Astrocyte (in vitro differentiated cells and primary cell): Measurements from ENCODE around the gene CELF1. TPM values are rescaled to one million over a fixed set of nuclear protein-coding genes. Genes with fewer than 3 reads are reported as not detected.
"Not testable (repeated sequence)": the region's sequence is repeated elsewhere in the genome, so short reads cannot be mapped to it uniquely, and the experiment has no call there.

Experiments
- DNase-seq: peaks from one replicate; pipeline ENCODE4 v3.0.0-alpha.2; 2010; ENCODE audit warnings: low read depth
- FAIRE-seq: peaks from 2 replicates; lab custom pipeline; 2011; peaks lifted over from hg19 to GRCh38; lab: Jason Lieb, UNC
- H2AFZ ChIP-seq: 2 replicates; pipeline ENCODE4 v1.6.0; 2012; ENCODE audit warnings: low read depth, low read length, inconsistent platforms
- H3K27ac ChIP-seq: 2 replicates; pipeline ENCODE4 v1.5.1; 2011; ENCODE audit warnings: low read depth, low read length, inconsistent platforms
- H3K27me3 ChIP-seq: 2 replicates; pipeline ENCODE4 v1.6.0; 2011; ENCODE audit warnings: low read length, inconsistent platforms; ENCODE audit not compliant: insufficient read depth
- H3K36me3 ChIP-seq: 2 replicates; pipeline ENCODE4 v1.5.1; 2011; ENCODE audit warnings: low read length, inconsistent platforms; ENCODE audit not compliant: insufficient read depth
- H3K4me1 ChIP-seq: 2 replicates; pipeline ENCODE4 v1.5.1; 2011; ENCODE audit warnings: low read length, inconsistent platforms; ENCODE audit not compliant: insufficient read depth
- H3K4me2 ChIP-seq: 2 replicates; pipeline ENCODE4 v1.6.0; 2012; ENCODE audit warnings: low read length, inconsistent platforms
- H3K4me3 ChIP-seq: 2 replicates; pipeline ENCODE4 v1.5.1; 2011; ENCODE audit warnings: low read depth, mild to moderate bottlenecking, low read length, inconsistent platforms; ENCODE audit not compliant: insufficient read depth
- H3K79me2 ChIP-seq: 2 replicates; pipeline ENCODE4 v1.6.0; 2012; ENCODE audit warnings: mild to moderate bottlenecking, low read length, inconsistent platforms; ENCODE audit not compliant: insufficient read depth
- H3K9ac ChIP-seq: 2 replicates; pipeline ENCODE4 v1.6.0; 2012; ENCODE audit warnings: mild to moderate bottlenecking, low read length, inconsistent platforms
- H3K9me3 ChIP-seq: 2 replicates; pipeline ENCODE4 v1.5.1; 2012; ENCODE audit warnings: low read depth, mild to moderate bottlenecking, low read length, inconsistent platforms; ENCODE audit not compliant: insufficient read depth
- H4K20me1 ChIP-seq: 2 replicates; pipeline ENCODE4 v1.6.0; 2012; ENCODE audit warnings: low read length, inconsistent platforms; ENCODE audit not compliant: insufficient read depth
- H3K27ac Mint-ChIP-seq: one replicate; pipeline ENCODE4 v1.8.0; 2021; ENCODE audit warnings: mild to moderate bottlenecking, mixed read lengths; ENCODE audit not compliant: unreplicated experiment
- H3K27me3 Mint-ChIP-seq: one replicate; pipeline ENCODE4 v1.8.0; 2021; ENCODE audit warnings: low read depth, mixed read lengths; ENCODE audit not compliant: unreplicated experiment
- H3K36me3 Mint-ChIP-seq: one replicate; pipeline ENCODE4 v1.8.0; 2021; ENCODE audit warnings: low read depth, mixed read lengths; ENCODE audit not compliant: unreplicated experiment
- H3K4me1 Mint-ChIP-seq: one replicate; pipeline ENCODE4 v1.8.0; 2021; ENCODE audit warnings: low read depth, mixed read lengths; ENCODE audit not compliant: unreplicated experiment
- H3K4me3 Mint-ChIP-seq: one replicate; pipeline ENCODE4 v1.8.0; 2021; ENCODE audit warnings: mild to moderate bottlenecking, moderate library complexity, mixed read lengths; ENCODE audit not compliant: unreplicated experiment
- H3K9me3 Mint-ChIP-seq: one replicate; pipeline ENCODE4 v1.8.0; 2021; ENCODE audit warnings: mild to moderate bottlenecking, mixed read lengths; ENCODE audit not compliant: unreplicated experiment
- CTCF ChIP-seq: IDR thresholded peaks from 2 replicates; pipeline ENCODE4 v1.5.1; 2011; ENCODE audit warnings: low read depth, mild to moderate bottlenecking, inconsistent platforms, low read length, moderate library complexity; ENCODE audit not compliant: insufficient read depth
- EZH2 ChIP-seq: IDR thresholded peaks from 2 replicates; pipeline ENCODE4 v1.6.1; 2012; ENCODE audit warnings: mild to moderate bottlenecking, low read length, inconsistent platforms; ENCODE audit not compliant: insufficient read depth
- total RNA-seq: library from RNA; stranded (reverse); gene quantifications from 2 replicates; pipeline ENCODE4 v1.2.1, GENCODE V29; 2021

CELF1 gene
- total RNA-seq, 1 donor from 2014 or later = 101 TPM

GRCh38 chr11:47560426-47560825 lies 7.5 kb upstream of the CELF1 start:
- no peaks in the 10 kb centered on the region for H3K27me3 Mint-ChIP-seq
- H3K9me3 Mint-ChIP-seq = no peaks in the 10 kb centered on the region
- no peaks in the 10 kb centered on the region for H3K36me3 Mint-ChIP-seq
- Histone ChIP-seq H3K27me3 (no peaks in the 10 kb centered on the region), H3K79me2 (peaks cover 7% of the 10 kb centered on the region), H3K9me3 (no peaks in the 10 kb centered on the region), H3K36me3 (no peaks in the 10 kb centered on the region), H3K4me1 (peaks cover 7% of the 10 kb centered on the region), H3K9ac (no peak overlapping the region), H3K4me2 (no peak overlapping the region), H3K4me3 (no peak overlapping the region), H4K20me1 (no peaks in the 10 kb centered on the region), H2AFZ (no peak overlapping the region), H3K27ac (no peak overlapping the region)
- DNase-seq (no peak), FAIRE-seq (no peak)
- H3K27ac Mint-ChIP-seq = no peak overlapping the region
- H3K4me1 Mint-ChIP-seq = no peaks in the 10 kb centered on the region
- no peak for TF ChIP-seq EZH2
- TF ChIP-seq CTCF = no peak
- H3K4me3 Mint-ChIP-seq = no peak overlapping the region

GRCh38 chr11:47558695-47559094 lies 5.8 kb upstream of the CELF1 start:
- Histone ChIP-seq H2AFZ (no peak overlapping the region), H3K27me3 (no peaks in the 10 kb centered on the region), H3K79me2 (no peaks in the 10 kb centered on the region), H3K9ac (no peak overlapping the region), H4K20me1 (no peaks in the 10 kb centered on the region), H3K4me3 (no peak overlapping the region), H3K4me2 (no peak overlapping the region), H3K9me3 (no peaks in the 10 kb centered on the region), H3K36me3 (no peaks in the 10 kb centered on the region), H3K4me1 (no peaks in the 10 kb centered on the region), H3K27ac (no peak overlapping the region)
- Mint-ChIP-seq H3K4me1 (no peaks in the 10 kb centered on the region), H3K4me3 (no peak overlapping the region), H3K9me3 (no peaks in the 10 kb centered on the region), H3K36me3 (no peaks in the 10 kb centered on the region), H3K27me3 (no peaks in the 10 kb centered on the region), H3K27ac (no peak overlapping the region)
- no peak for FAIRE-seq
- no peak for TF ChIP-seq CTCF
- TF ChIP-seq EZH2 = no peak
- no peak for DNase-seq

- not testable (repeated sequence) for H3K27me3 Mint-ChIP-seq, H3K4me3 ChIP-seq, H3K9me3 Mint-ChIP-seq, H2AFZ ChIP-seq, H3K27me3 ChIP-seq, FAIRE-seq, H3K4me1 ChIP-seq, H3K4me3 Mint-ChIP-seq, H3K9ac ChIP-seq, H3K9me3 ChIP-seq, H3K4me1 Mint-ChIP-seq, H3K4me2 ChIP-seq, H3K36me3 Mint-ChIP-seq, H3K36me3 ChIP-seq, DNase-seq, H3K27ac Mint-ChIP-seq, H4K20me1 ChIP-seq, H3K27ac ChIP-seq
- peaks cover 12% of the 10 kb centered on the region for H3K79me2 ChIP-seq
Measured at GRCh38 chr11:47557004-47557403, 4.1 kb upstream of the CELF1 start.
